AG09319 (cell line): Measurements from ENCODE around the gene NARF.
A peak's percentile ranks its signal among the peaks of the same experiment; 100 is the strongest.
"Not testable (repeated sequence)": the region's sequence is repeated elsewhere in the genome, so short reads cannot be mapped to it uniquely, and the experiment has no call there.

Source experiments
- DNase-seq: peaks from one replicate; pipeline ENCODE4 v3.0.0-alpha.2; 2010; ENCODE audit warnings: low read depth; ENCODE audit errors: extremely low read depth
- TF ChIP-seq, protein P1 (sequence below): IDR thresholded peaks from 2 replicates; pipeline ENCODE4 v1.5.1; 2011; ENCODE audit warnings: low read depth, mild to moderate bottlenecking, inconsistent platforms, low read length, moderate library complexity

The NARF gene

DNA sequence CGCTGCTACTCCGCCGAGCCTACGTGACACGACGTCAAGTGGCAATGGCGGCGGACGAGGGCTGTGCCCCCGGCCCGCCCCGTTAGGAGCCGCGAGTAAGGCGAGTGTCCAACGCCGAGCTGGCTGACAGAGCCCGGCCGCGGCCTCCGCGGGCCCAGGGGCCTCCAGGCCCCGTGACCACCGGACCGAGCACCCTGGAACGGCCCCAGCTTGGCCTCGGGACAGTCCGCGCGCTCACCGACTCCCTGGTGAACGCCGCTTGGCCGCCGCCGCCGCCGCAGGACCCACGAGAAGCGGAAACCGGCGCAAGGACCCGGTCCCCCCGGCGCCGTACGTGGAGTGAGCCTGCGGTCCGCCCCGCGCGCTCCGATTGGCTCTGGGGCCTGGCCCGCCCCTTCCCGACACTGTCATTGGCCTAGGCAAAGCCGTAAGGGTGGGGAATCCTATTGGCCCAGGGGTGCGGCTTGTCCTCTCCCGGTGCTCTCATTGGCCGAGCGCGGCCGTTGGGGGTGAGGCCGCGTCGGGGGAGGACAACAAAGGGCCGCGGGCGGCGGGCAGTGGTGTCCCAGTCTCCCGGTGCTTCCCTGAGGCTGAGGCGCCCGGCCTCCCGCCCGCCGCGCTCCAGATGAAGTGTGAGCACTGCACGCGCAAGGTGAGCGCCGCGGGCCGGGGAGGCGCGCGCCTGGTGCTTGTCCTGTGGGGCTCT lies at the start of gene NARF:
TSS of gene NARF (plus strand) at position 563 of the 706 bp plus-strand sequence. CDS start at position 626, 63 bp downstream.
- DNase-seq, result peak; percentile 97

GRCh38 chr17:82408938-82409318 lies 49.6 kb upstream of the NARF start:
- no peak for DNase-seq
- TF ChIP-seq, protein P1, sequence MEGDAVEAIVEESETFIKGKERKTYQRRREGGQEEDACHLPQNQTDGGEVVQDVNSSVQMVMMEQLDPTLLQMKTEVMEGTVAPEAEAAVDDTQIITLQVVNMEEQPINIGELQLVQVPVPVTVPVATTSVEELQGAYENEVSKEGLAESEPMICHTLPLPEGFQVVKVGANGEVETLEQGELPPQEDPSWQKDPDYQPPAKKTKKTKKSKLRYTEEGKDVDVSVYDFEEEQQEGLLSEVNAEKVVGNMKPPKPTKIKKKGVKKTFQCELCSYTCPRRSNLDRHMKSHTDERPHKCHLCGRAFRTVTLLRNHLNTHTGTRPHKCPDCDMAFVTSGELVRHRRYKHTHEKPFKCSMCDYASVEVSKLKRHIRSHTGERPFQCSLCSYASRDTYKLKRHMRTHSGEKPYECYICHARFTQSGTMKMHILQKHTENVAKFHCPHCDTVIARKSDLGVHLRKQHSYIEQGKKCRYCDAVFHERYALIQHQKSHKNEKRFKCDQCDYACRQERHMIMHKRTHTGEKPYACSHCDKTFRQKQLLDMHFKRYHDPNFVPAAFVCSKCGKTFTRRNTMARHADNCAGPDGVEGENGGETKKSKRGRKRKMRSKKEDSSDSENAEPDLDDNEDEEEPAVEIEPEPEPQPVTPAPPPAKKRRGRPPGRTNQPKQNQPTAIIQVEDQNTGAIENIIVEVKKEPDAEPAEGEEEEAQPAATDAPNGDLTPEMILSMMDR, result no peak

More for the DNA sequence above, at the start of gene NARF:
- TF ChIP-seq, protein P1, result no peak

DNA sequence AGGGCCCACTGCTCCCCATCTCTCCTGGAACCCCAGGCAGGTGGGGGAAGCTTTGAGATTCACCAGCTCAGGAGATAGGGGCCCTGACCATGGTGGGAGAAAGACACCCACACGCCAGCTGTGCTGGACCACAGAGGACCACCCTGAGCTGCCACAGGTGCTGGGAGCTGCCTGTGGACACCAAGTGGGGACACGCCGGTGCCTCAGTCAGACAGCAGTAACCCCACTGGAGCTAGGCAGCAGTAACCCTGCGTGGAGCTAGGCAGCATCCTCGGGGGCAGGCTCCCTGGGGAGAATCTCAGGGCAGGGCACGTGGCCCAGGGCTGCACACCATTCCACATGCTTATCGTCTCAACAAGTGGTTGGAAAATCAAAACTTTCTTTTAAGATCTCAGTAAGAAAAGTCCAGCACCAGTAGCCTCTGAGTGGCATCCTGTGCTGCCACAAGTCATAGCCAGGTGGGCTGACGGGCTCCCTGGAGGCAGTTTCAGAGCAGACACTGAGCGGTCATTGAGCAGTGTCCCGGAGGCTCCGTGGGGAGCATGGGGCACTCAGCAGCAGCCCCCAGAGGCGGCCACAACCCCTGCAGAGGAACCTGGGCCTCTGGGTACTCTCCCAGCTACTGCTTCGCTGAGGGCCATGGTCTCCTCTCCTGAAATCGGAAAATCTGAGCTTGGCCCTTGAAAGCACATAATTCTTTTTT lies 48.4 kb upstream of the NARF start:
- no peak for DNase-seq
- TF ChIP-seq, protein P1, result no peak

DNA sequence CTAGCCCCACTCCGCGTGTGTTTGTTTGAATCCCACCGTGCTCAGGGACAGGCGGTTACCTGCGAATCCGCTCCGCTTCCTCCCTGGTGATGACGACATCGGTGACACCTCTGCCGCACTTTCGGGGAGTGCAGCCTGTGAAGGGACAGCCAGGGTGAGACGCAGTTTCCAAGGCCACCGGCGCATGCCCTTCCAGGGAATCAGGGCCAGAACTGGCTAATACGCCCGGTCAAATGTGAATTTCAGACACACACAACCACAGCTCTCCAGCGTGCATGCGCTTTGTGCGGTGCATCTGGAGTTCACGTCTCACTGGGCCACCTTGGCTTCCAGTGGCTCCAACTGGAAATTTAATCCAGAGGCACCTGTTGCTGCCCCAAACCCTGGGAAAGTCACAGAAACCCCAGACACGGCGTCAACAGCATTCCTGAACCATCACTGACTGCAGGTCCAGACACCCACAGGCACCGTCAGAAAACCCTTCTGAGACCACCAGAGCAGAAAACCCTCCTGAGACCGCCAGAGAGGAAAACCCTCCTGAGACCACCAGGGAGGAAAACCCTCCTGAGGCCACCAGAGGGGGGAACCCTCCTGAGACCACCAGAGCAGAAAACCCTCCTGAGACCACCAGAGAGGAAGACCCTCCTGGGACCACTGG lies 47.0 kb upstream of the NARF start:
- DNase-seq, result no peak
- TF ChIP-seq, protein P1, result no peak

DNA sequence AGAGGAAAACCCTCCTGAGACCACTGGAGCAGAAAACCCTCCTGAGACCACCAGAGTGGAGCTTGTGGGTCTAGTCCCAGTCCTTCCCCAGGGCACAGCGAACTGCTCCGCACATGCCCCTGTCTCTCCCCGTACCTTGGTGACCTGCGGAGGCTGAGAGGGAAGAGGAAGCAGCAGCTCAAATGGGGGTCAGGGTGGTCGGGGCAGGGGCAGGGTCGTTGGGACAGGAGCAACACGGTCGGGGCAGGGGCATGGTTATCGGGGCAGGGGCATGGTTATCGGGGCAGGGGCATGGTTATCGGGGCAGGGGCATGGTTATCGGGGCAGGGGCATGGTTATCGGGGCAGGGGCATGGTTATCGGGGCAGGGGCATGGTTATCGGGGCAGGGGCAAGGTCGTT lies 46.5 kb upstream of the NARF start:
- DNase-seq, result not testable (repeated sequence)

- TF ChIP-seq, protein P1, result no peak
Observed at GRCh38 chr17:82412535-82413520, 45.7 kb upstream of the NARF start.

More at GRCh38 chr17:82412535-82413520, 45.7 kb upstream of the NARF start:
- DNase-seq, result no peak
